Measurements from ENCODE around the gene ARMH4. TPM values are rescaled to one million over a fixed set of nuclear protein-coding genes. Genes with fewer than 3 reads are reported as not detected.

The ARMH4 gene
- polyA plus RNA-seq, 3 donors = 0.07 TPM; not detected in 2

DNA sequence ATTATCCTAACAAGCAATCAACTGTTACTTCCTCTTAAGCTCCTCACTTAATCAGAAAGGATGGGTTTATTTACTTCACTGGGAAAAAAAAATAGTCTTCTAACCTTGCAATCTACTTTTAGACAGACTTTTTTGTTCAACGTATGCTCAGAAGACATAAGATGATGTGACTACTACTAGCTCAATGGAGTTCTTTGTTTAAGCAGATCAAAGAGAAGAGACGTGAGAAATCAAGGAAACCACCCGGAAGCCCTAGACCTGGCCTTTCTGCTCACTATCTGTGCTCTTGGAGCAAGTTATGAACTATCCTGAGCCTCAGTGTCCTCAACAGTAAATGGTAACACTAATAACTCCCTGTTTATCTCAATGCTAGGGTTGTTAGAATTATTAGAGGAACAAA lies 78.5 kb downstream of the ARMH4 start:
- Histone ChIP-seq H3K4me1 (ENCODE audit: control insufficient read depth in 1 of 2, insufficient read depth in 2 of 2, low read length in 2 of 2) (no peaks in the 10 kb centered on the region), H4K20me1 (ENCODE audit: insufficient read depth, low read length) (no peaks in the 10 kb centered on the region), H3K9me3 (replicated peaks in 1 of 2; ENCODE audit: control insufficient read depth in 1 of 2, insufficient read depth in 1 of 2, low read length in 2 of 2) (no peaks in the 10 kb centered on the region), H3K4me3 (replicated peaks in 1 of 3; ENCODE audit: low read depth in 2 of 3, low read length in 3 of 3) (no peak overlapping the region), H3K9ac (ENCODE audit: insufficient read depth, low read length, poor library complexity, severe bottlenecking) (no peak overlapping the region), H3K27ac (ENCODE audit: low read depth in 1 of 2, low read length in 2 of 2) (no peak overlapping the region), H3K79me2 (ENCODE audit: insufficient read depth, low read length) (no peaks in the 10 kb centered on the region), H3K36me3 (replicated peaks in 1 of 2; ENCODE audit: control insufficient read depth in 1 of 2, insufficient read depth in 2 of 2, low read length in 2 of 2) (no peaks in the 10 kb centered on the region), H2AFZ (ENCODE audit: insufficient read depth, low read depth, low read length, poor library complexity, severe bottlenecking) (no peak overlapping the region), H3K4me2 (replicated peaks; ENCODE audit: extremely low read depth, low read length, poor library complexity, severe bottlenecking) (no peak overlapping the region), H3K27me3 (ENCODE audit: control insufficient read depth in 2 of 2, insufficient read depth in 2 of 2, low read length in 2 of 2) (no peaks in the 10 kb centered on the region)
- Mint-ChIP-seq H3K4me3 (no peak overlapping the region), H3K27me3 (ENCODE audit: low read depth in 3 of 3) (peaks cover 0 to 1% (median 1%) of the 10 kb centered on the region in 3 donors), H3K4me1 (peaks cover 6% of the 10 kb centered on the region), H3K9me3 (no peaks in the 10 kb centered on the region), H3K27ac (no peak overlapping the region), H3K36me3 (no peaks in the 10 kb centered on the region)
- intact Hi-C loops (cut with micrococcal nuclease) = no loop called here
- TF ChIP-seq, protein P1, sequence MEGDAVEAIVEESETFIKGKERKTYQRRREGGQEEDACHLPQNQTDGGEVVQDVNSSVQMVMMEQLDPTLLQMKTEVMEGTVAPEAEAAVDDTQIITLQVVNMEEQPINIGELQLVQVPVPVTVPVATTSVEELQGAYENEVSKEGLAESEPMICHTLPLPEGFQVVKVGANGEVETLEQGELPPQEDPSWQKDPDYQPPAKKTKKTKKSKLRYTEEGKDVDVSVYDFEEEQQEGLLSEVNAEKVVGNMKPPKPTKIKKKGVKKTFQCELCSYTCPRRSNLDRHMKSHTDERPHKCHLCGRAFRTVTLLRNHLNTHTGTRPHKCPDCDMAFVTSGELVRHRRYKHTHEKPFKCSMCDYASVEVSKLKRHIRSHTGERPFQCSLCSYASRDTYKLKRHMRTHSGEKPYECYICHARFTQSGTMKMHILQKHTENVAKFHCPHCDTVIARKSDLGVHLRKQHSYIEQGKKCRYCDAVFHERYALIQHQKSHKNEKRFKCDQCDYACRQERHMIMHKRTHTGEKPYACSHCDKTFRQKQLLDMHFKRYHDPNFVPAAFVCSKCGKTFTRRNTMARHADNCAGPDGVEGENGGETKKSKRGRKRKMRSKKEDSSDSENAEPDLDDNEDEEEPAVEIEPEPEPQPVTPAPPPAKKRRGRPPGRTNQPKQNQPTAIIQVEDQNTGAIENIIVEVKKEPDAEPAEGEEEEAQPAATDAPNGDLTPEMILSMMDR (IDR thresholded peaks at IDR 0.05) = no peak
- WGBS (ENCODE audit: insufficient coverage) = no CpG with 5 or more reads among the region's 3 CpGs
- no peak for DNase-seq

DNA sequence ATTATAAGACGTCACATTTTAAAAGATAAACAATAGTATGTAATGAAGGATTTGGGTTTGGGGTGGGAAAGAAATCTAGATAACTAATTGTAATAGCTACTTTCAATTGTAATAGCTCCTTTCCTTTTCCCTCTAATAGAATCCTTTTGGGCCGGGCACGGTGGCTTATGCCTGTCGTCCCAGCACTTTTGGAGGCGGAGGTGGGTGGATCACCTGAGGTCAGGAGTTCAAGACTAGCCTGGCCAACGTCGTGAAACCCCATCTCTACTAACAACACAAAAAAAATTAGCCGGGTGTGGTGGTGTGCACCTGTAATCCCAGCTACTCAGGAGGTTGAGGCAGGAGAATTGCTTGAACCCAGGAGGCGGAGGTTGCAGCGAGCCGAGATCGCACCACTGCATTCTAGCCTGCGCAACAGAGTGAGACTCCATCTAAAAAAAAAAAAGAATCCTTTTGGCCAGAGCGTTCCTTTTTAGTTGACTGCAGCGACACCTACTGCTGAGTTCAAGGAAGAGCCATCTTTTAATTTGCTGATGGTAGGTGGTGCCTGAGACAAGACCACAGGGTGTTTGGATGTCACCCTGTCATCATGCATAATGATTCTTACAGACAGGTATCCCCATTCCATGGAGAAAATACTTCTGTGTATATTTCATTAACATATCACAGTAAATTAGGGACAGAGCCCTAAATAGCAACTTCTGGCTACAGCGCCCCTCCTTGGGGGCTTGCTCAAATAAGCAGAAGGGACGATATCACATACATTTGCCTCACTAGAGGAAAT lies 79.5 kb downstream of the ARMH4 start:
- H3K4me1 Mint-ChIP-seq = peaks cover 6% of the 10 kb centered on the region
- intact Hi-C loops (cut with micrococcal nuclease) = no loop called here
- peaks cover 0 to 1% (median 1%) of the 10 kb centered on the region in 3 donors for H3K27me3 Mint-ChIP-seq (ENCODE audit: low read depth in 3 of 3)
- H4K20me1 ChIP-seq (ENCODE audit: insufficient read depth, low read length) = no peaks in the 10 kb centered on the region
- H2AFZ ChIP-seq (ENCODE audit: insufficient read depth, low read depth, low read length, poor library complexity, severe bottlenecking) = no peak overlapping the region
- H3K4me3 Mint-ChIP-seq = no peak overlapping the region
- no peak overlapping the region for H3K27ac ChIP-seq (ENCODE audit: low read depth in 1 of 2, low read length in 2 of 2)
- H3K36me3 ChIP-seq (replicated peaks in 1 of 2; ENCODE audit: control insufficient read depth in 1 of 2, insufficient read depth in 2 of 2, low read length in 2 of 2) = no peaks in the 10 kb centered on the region
- peak; percentile 2 to 19 (median 7) for DNase-seq
- 10% methylated on average over 6 of the region's 17 CpGs for WGBS (ENCODE audit: insufficient coverage)
- no peaks in the 10 kb centered on the region for H3K9me3 Mint-ChIP-seq
- H3K27me3 ChIP-seq (ENCODE audit: control insufficient read depth in 2 of 2, insufficient read depth in 2 of 2, low read length in 2 of 2) = no peaks in the 10 kb centered on the region
- no peaks in the 10 kb centered on the region for H3K4me1 ChIP-seq (ENCODE audit: control insufficient read depth in 1 of 2, insufficient read depth in 2 of 2, low read length in 2 of 2)
- H3K9me3 ChIP-seq (replicated peaks in 1 of 2; ENCODE audit: control insufficient read depth in 1 of 2, insufficient read depth in 1 of 2, low read length in 2 of 2) = no peaks in the 10 kb centered on the region
- H3K36me3 Mint-ChIP-seq = no peaks in the 10 kb centered on the region
- H3K4me2 ChIP-seq (replicated peaks; ENCODE audit: extremely low read depth, low read length, poor library complexity, severe bottlenecking) = no peak overlapping the region
- H3K27ac Mint-ChIP-seq = no peak overlapping the region
- no peak overlapping the region for H3K4me3 ChIP-seq (replicated peaks in 1 of 3; ENCODE audit: low read depth in 2 of 3, low read length in 3 of 3)
- H3K79me2 ChIP-seq (ENCODE audit: insufficient read depth, low read length) = no peaks in the 10 kb centered on the region
- TF ChIP-seq, protein P1 (IDR thresholded peaks at IDR 0.05) = peak; percentile 74
- H3K9ac ChIP-seq (ENCODE audit: insufficient read depth, low read length, poor library complexity, severe bottlenecking) = no peak overlapping the region

Data from CD14-positive monocyte (primary cell).